Smooth muscle cell (in vitro differentiated cells): ENCODE data around the gene FOXP1. TPM values are rescaled to one million over a fixed set of nuclear protein-coding genes. Genes with fewer than 3 reads are reported as not detected.

ENCODE experiments used
- DNase-seq: peaks from one replicate; lab custom pipeline; 2025; ENCODE audit not compliant: unreplicated experiment; lab: John Stamatoyannopoulos, UW
- H2AFZ ChIP-seq: fragments of 200-600 bp; sonication (generic); 2 replicates; pipeline ENCODE4 v1.6.0; 2016; ENCODE audit warnings: antibody characterized with exemption, low read depth, mild to moderate bottlenecking
- H3F3A ChIP-seq: fragments of 200-600 bp; sonication (generic); 2 replicates; pipeline ENCODE4 v1.6.0; 2017; ENCODE audit warnings: antibody characterized with exemption, low read depth
- H3K27ac ChIP-seq: fragments of 200-600 bp; sonication (generic); 2 replicates; pipeline ENCODE4 v1.5.1; 2016; ENCODE audit warnings: low read depth, mild to moderate bottlenecking
- H3K27me3 ChIP-seq: fragments of 200-600 bp; sonication (generic); 2 replicates; pipeline ENCODE4 v1.6.1; 2016; ENCODE audit warnings: low read depth, mild to moderate bottlenecking
- H3K36me3 ChIP-seq: fragments of 200-600 bp; sonication (generic); 2 replicates; pipeline ENCODE4 v1.5.1; 2016; ENCODE audit warnings: low read depth
- H3K4me1 ChIP-seq: fragments of 200-600 bp; sonication (generic); 2 replicates; pipeline ENCODE4 v1.5.1; 2016; ENCODE audit warnings: low read depth
- H3K4me2 ChIP-seq: fragments of 200-600 bp; sonication (generic); 2 replicates; pipeline ENCODE4 v1.6.0; 2016; ENCODE audit warnings: mild to moderate bottlenecking
- H3K4me3 ChIP-seq: fragments of 200-600 bp; sonication (generic); 2 replicates; pipeline ENCODE4 v1.5.1; 2016; ENCODE audit warnings: mild to moderate bottlenecking
- H3K79me2 ChIP-seq: fragments of 200-600 bp; sonication (generic); 2 replicates; pipeline ENCODE4 v1.6.0; 2016; ENCODE audit warnings: low read depth, mild to moderate bottlenecking
- H3K9ac ChIP-seq: fragments of 200-600 bp; sonication (generic); 2 replicates; pipeline ENCODE4 v1.6.0; 2016; ENCODE audit warnings: low read depth
- H3K9me3 ChIP-seq: fragments of 200-600 bp; sonication (generic); replicated peaks from 2 replicates; pipeline ENCODE4 v1.5.1; 2016; ENCODE audit warnings: low read depth
- H4K20me1 ChIP-seq: fragments of 200-600 bp; sonication (generic); 2 replicates; pipeline ENCODE4 v1.6.0; 2016; ENCODE audit warnings: low read depth
- CTCF ChIP-seq: fragments of 200-600 bp; sonication (generic); IDR thresholded peaks from 2 replicates; pipeline ENCODE4 v1.5.1; 2017; ENCODE audit warnings: borderline replicate concordance, mild to moderate bottlenecking, antibody characterized with exemption; ENCODE audit not compliant: insufficient read depth, poor library complexity, severe bottlenecking
- WGBS: methylation state at CpG from one replicate; pipeline ENCODE4 v1.1.7; 2016; ENCODE audit warnings: low lambda C conversion rate; 5-methylcytosine and 5-hydroxymethylcytosine counted together
- polyA plus RNA-seq: library from polyadenylated mRNA; unstranded; fragments of >200 nt; fragmentation: Nextera tagmentation; extraction: Ambion mirVana; gene quantifications from 2 replicates; pipeline ENCODE4 v1.2.1, GENCODE V29; 2016
- total RNA-seq: library from RNA; depleted of rRNA; stranded (reverse); fragments of >200 nt; gene quantifications from 2 replicates; pipeline ENCODE4 v1.2.3, GENCODE V29; 2014

The FOXP1 gene
- total and polyA plus RNA-seq, 2 experiments from 2014 or later, result 40.9 to 68.0 TPM

- peaks cover 23% of the 10 kb centered on the region for H3K79me2 ChIP-seq
- H3K4me3 ChIP-seq, result no peak overlapping the region
- H3K4me1 ChIP-seq, result no peaks in the 10 kb centered on the region
- 77% methylated on average over 5 of the region's 5 CpGs for WGBS
- no peak overlapping the region for H3K27ac ChIP-seq
- no peak overlapping the region for H3K9ac ChIP-seq
- no peak overlapping the region for H2AFZ ChIP-seq
- H3K4me2 ChIP-seq, result no peak overlapping the region
- no peaks in the 10 kb centered on the region for H4K20me1 ChIP-seq
- H3K36me3 ChIP-seq, result peaks cover 5% of the 10 kb centered on the region
- no peaks in the 10 kb centered on the region for H3K9me3 ChIP-seq
- TF ChIP-seq CTCF, result no peak
- no peak for DNase-seq
- H3K27me3 ChIP-seq, result no peaks in the 10 kb centered on the region
- no peaks in the 10 kb centered on the region for H3F3A ChIP-seq
Measured at GRCh38 chr3:71487418-71487817, 96.1 kb downstream of the FOXP1 start.

DNA sequence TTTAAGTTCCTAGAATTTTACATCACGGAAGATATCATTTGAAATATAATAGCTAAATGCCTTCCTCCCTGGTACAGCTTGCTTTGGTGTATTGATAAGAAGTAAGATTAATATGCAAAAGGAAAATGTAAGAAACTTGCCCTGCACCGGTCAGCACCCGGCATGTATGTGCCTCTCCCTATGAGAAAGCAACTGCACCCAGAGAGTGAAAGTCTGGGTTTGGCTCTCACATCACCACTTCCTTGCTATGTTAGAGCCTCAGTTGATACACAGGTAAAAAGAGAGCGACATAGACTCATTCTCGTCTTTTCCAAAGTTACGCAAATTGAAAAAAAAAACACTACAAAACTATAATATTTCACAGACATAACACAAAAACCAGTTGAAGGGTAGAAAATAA lies 96.7 kb downstream of the FOXP1 start:
- no peak overlapping the region for H3K27ac ChIP-seq
- no peaks in the 10 kb centered on the region for H3K9me3 ChIP-seq
- peaks cover 5% of the 10 kb centered on the region for H3K36me3 ChIP-seq
- H4K20me1 ChIP-seq, result no peaks in the 10 kb centered on the region
- no peaks in the 10 kb centered on the region for H3K27me3 ChIP-seq
- H3K9ac ChIP-seq, result no peak overlapping the region
- no peak overlapping the region for H3K4me2 ChIP-seq
- no peak overlapping the region for H3K4me3 ChIP-seq
- no peaks in the 10 kb centered on the region for H3K4me1 ChIP-seq
- WGBS, result 79% methylated on average over 6 of the region's 6 CpGs
- H3K79me2 ChIP-seq, result peaks cover 23% of the 10 kb centered on the region
- H3F3A ChIP-seq, result no peaks in the 10 kb centered on the region
- no peak for TF ChIP-seq CTCF
- H2AFZ ChIP-seq, result no peak overlapping the region
- DNase-seq, result no peak

DNA sequence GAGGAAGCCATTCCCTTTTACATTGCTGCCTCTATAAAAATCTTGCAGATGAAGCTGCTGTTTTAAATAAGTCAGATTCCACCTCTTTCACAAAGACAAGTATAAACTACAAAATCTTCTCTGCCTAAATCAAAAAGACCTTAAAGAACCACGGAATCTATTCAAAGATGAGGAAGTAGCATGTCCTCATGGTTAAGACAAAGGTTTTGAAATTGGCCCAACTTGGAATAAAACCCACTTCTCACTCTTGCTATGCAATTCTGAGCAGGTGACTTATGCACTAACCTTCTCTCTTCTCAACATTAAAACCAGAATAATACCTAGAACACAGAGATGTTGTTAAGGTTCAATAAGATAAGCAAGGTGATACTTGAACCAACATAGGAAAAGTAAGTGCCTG lies 97.6 kb downstream of the FOXP1 start:
- H3K4me3 ChIP-seq, result no peak overlapping the region
- no peaks in the 10 kb centered on the region for H4K20me1 ChIP-seq
- H3K79me2 ChIP-seq, result peaks cover 23% of the 10 kb centered on the region
- no peak overlapping the region for H2AFZ ChIP-seq
- H3K9ac ChIP-seq, result no peak overlapping the region
- H3F3A ChIP-seq, result no peaks in the 10 kb centered on the region
- peaks cover under 1% of the 10 kb centered on the region for H3K36me3 ChIP-seq
- DNase-seq, result no peak
- H3K27me3 ChIP-seq, result no peaks in the 10 kb centered on the region
- no peak for TF ChIP-seq CTCF
- H3K4me2 ChIP-seq, result no peak overlapping the region
- no peak overlapping the region for H3K27ac ChIP-seq
- 94% methylated on average over 1 of the region's 1 CpG for WGBS
- H3K4me1 ChIP-seq, result no peaks in the 10 kb centered on the region
- no peaks in the 10 kb centered on the region for H3K9me3 ChIP-seq

- no peak overlapping the region for H3K4me3 ChIP-seq
- DNase-seq, result no peak
- H3K9me3 ChIP-seq, result no peaks in the 10 kb centered on the region
- no peak overlapping the region for H2AFZ ChIP-seq
- no peaks in the 10 kb centered on the region for H4K20me1 ChIP-seq
- TF ChIP-seq CTCF, result no peak
- no peak overlapping the region for H3K4me2 ChIP-seq
- no peaks in the 10 kb centered on the region for H3K27me3 ChIP-seq
- H3K9ac ChIP-seq, result no peak overlapping the region
- H3F3A ChIP-seq, result no peaks in the 10 kb centered on the region
- no peaks in the 10 kb centered on the region for H3K4me1 ChIP-seq
- H3K27ac ChIP-seq, result no peak overlapping the region
- H3K79me2 ChIP-seq, result peaks cover 23% of the 10 kb centered on the region
- H3K36me3 ChIP-seq, result no peaks in the 10 kb centered on the region
- 77% methylated on average over 5 of the region's 5 CpGs for WGBS
Measured at GRCh38 chr3:71484452-71484851, 99.1 kb downstream of the FOXP1 start.
